ENCODE measurements around the gene F10. TPM values are rescaled to one million over a fixed set of nuclear protein-coding genes. Genes with fewer than 3 reads are reported as not detected.

Gene F10
- total RNA-seq, 4 donors from 2014 or later, result 1.00 to 4.8 (median 2.4) TPM

- ATAC-seq (no peak), DNase-seq (no peak)
- intact Hi-C loops (cut with DNase I; ENCODE audit: low total_unique reads), result no loop called here
- Histone ChIP-seq H3K4me3 (no peak overlapping the region), H3K36me3 (no peaks in the 10 kb centered on the region), H3K9me3 (no peaks in the 10 kb centered on the region), H3K27me3 (no peaks in the 10 kb centered on the region), H3K4me1 (no peaks in the 10 kb centered on the region), H3K27ac (no peak overlapping the region)
- TF ChIP-seq POLR2A (IDR thresholded peaks at IDR 0.05) (no peak), CTCF (IDR thresholded peaks at IDR 0.05 in 4 of 5, conservative IDR thresholded peaks at IDR 0.05 in 1 of 5) (no peak)
- in situ Hi-C loops (cut with MboI; ENCODE audit: low sequenced_read_pairs in 4 of 4), result no loop called here
These were observed 18.3 kb downstream of the F10 start for GRCh38 chr13:113140677-113141600.

DNA sequence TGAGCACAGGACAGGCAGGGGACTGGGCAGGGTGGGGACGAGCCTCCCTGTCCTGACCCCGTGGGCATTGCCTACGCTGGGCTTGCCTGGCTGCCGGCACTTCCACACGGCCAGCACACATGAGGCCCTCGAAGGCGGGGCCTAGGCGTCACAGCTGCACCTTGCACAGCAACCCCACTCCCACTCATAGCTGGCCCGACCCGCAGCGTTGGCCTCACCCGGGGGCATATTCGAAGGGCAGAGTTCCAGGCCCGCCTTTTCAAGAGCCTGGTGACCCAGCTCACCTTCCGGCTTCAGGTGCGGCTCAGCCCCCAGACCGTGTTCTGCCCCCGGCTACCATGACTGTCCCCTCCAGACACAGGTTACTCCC lies 19.0 kb downstream of the F10 start:
- no peak for TF ChIP-seq POLR2A (IDR thresholded peaks at IDR 0.05)
- no peak for TF ChIP-seq CTCF (IDR thresholded peaks at IDR 0.05 in 4 of 5, conservative IDR thresholded peaks at IDR 0.05 in 1 of 5)
- Histone ChIP-seq H3K4me1 (no peaks in the 10 kb centered on the region), H3K36me3 (no peaks in the 10 kb centered on the region), H3K27ac (no peak overlapping the region), H3K27me3 (no peaks in the 10 kb centered on the region), H3K9me3 (no peaks in the 10 kb centered on the region), H3K4me3 (no peak overlapping the region)
- DNase-seq, result no peak
- intact Hi-C loops (cut with DNase I; ENCODE audit: low total_unique reads) (no loop called here), in situ Hi-C loops (cut with MboI; ENCODE audit: low sequenced_read_pairs in 4 of 4) (no loop called here)
- no peak for ATAC-seq

DNA sequence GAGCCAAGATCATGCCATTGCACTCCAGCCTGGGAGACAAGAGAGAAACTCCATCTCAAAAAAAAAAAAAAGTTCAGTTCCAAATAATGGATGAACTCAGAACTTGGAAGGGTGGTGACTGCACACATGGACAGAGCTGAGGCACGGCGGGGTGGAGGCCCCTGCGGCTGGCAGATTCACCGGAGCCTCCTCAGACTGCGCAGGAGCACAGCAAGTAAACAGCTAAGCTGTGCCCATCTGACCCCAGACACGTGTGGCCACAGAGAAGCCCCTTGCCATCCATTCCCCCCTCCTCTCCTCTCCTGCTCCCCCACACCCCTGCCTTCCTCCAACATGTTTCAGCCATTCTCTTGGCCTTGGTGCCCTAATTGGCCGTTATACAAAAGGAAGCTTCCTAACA lies 20.3 kb downstream of the F10 start:
- intact Hi-C loops (cut with DNase I; ENCODE audit: low total_unique reads) (no loop called here), in situ Hi-C loops (cut with MboI; ENCODE audit: low sequenced_read_pairs in 4 of 4) (no loop called here)
- Histone ChIP-seq H3K36me3 (no peaks in the 10 kb centered on the region), H3K27me3 (no peaks in the 10 kb centered on the region), H3K9me3 (no peaks in the 10 kb centered on the region), H3K4me3 (no peak overlapping the region), H3K27ac (no peak overlapping the region), H3K4me1 (no peaks in the 10 kb centered on the region)
- TF ChIP-seq CTCF (IDR thresholded peaks at IDR 0.05 in 4 of 5, conservative IDR thresholded peaks at IDR 0.05 in 1 of 5) (no peak), POLR2A (IDR thresholded peaks at IDR 0.05) (no peak)
- DNase-seq, result no peak
- no peak for ATAC-seq

- in situ Hi-C loops (cut with MboI; ENCODE audit: low sequenced_read_pairs in 4 of 4) (no loop called here), intact Hi-C loops (cut with DNase I; ENCODE audit: low total_unique reads) (no loop called here)
- no peak overlapping the region for H3K27ac ChIP-seq
- DNase-seq, result no peak
- H3K27me3 ChIP-seq, result no peaks in the 10 kb centered on the region
- H3K36me3 ChIP-seq, result no peaks in the 10 kb centered on the region
- H3K4me3 ChIP-seq, result no peak overlapping the region
- no peak for ATAC-seq
- H3K9me3 ChIP-seq, result no peaks in the 10 kb centered on the region
- no peak for TF ChIP-seq POLR2A (IDR thresholded peaks at IDR 0.05)
- TF ChIP-seq CTCF (IDR thresholded peaks at IDR 0.05 in 4 of 5, conservative IDR thresholded peaks at IDR 0.05 in 1 of 5), result no peak
- no peaks in the 10 kb centered on the region for H3K4me1 ChIP-seq
These were observed 21.1 kb downstream of the F10 start for GRCh38 chr13:113143466-113144254.
